ENCODE measurements around the gene SEMG1. TPM values are rescaled to one million over a fixed set of nuclear protein-coding genes. Genes with fewer than 3 reads are reported as not detected.

SEMG1 gene
- total and polyA plus RNA-seq, 9 donors, result not detected

GRCh38 chr20:45230631-45231030 is 23.8 kb downstream of the SEMG1 start:
- H3K27me3 ChIP-seq, result no peaks in the 10 kb centered on the region
- H3K27ac ChIP-seq, result no peak overlapping the region
- no peak for TF ChIP-seq POLR2A (IDR thresholded peaks at IDR 0.05)
- no peak for TF ChIP-seq CTCF (IDR thresholded peaks at IDR 0.05)
- no peak for TF ChIP-seq EP300 (IDR thresholded peaks at IDR 0.05)
- 61 to 68% (median 67%) methylated on average over 9 of the region's 9 CpGs for WGBS, 3 donors
- no peak overlapping the region for H3K4me3 ChIP-seq
- DNase-seq, result no peak
- intact Hi-C loops (cut with DNase I), result no loop called here
- H3K9me3 ChIP-seq, result peaks cover 0 to 5% of the 10 kb centered on the region in 2 donors
- H3K36me3 ChIP-seq, result no peaks in the 10 kb centered on the region
- no peaks in the 10 kb centered on the region for H3K4me1 ChIP-seq (ENCODE audit: insufficient read depth)

DNA sequence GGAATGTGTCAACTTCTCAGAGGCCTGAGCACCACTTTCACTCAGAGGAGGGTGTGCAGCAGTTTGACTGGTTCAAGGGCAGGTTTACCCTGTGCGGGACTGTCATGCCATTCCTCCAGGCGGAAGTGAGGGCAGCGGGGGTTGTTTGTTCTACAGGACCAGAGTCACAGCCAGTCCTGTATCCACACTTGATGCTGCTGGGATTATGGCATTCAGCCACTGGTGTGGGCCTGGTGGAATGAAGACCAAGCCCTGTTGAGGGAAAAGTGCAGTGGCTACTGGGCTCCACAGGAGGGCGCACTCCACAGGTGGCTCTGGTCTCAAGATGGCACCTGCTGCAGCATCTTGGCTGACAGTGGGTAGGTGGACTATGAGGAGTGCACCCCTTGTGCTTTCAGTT is 29.2 kb downstream of the SEMG1 start:
- Histone ChIP-seq H3K36me3 (no peaks in the 10 kb centered on the region), H3K27ac (no peak overlapping the region), H3K27me3 (no peaks in the 10 kb centered on the region), H3K4me1 (ENCODE audit: insufficient read depth) (no peaks in the 10 kb centered on the region), H3K4me3 (no peak overlapping the region), H3K9me3 (peaks cover 0 to 5% of the 10 kb centered on the region in 2 donors)
- 63 to 86% (median 80%) methylated on average over 4 of the region's 4 CpGs for WGBS, 3 donors
- no peak for TF ChIP-seq EP300 (IDR thresholded peaks at IDR 0.05)
- no peak for TF ChIP-seq CTCF (IDR thresholded peaks at IDR 0.05)
- TF ChIP-seq POLR2A (IDR thresholded peaks at IDR 0.05), result no peak
- intact Hi-C loops (cut with DNase I), result no loop called here
- no peak for DNase-seq

GRCh38 chr20:45238139-45238538 is 31.3 kb downstream of the SEMG1 start:
- H3K4me3 ChIP-seq, result no peak overlapping the region
- no peaks in the 10 kb centered on the region for H3K27me3 ChIP-seq
- H3K36me3 ChIP-seq, result no peaks in the 10 kb centered on the region
- H3K4me1 ChIP-seq (ENCODE audit: insufficient read depth), result no peaks in the 10 kb centered on the region
- H3K9me3 ChIP-seq, result peaks cover 0 to 5% of the 10 kb centered on the region in 2 donors
- intact Hi-C loops (cut with DNase I), result no loop called here
- no peak for TF ChIP-seq POLR2A (IDR thresholded peaks at IDR 0.05)
- no peak for TF ChIP-seq CTCF (IDR thresholded peaks at IDR 0.05)
- no peak for TF ChIP-seq EP300 (IDR thresholded peaks at IDR 0.05)
- no peak for DNase-seq
- no peak overlapping the region for H3K27ac ChIP-seq
- WGBS, 3 donors, result 81 to 87% (median 83%) methylated on average over 2 of the region's 2 CpGs

GRCh38 chr20:45246109-45246508 is 39.3 kb downstream of the SEMG1 start:
- Histone ChIP-seq H3K27me3 (no peaks in the 10 kb centered on the region), H3K4me1 (ENCODE audit: insufficient read depth) (no peaks in the 10 kb centered on the region), H3K27ac (no peak overlapping the region), H3K4me3 (no peak overlapping the region), H3K9me3 (no peaks in the 10 kb centered on the region), H3K36me3 (no peaks in the 10 kb centered on the region)
- TF ChIP-seq EP300 (IDR thresholded peaks at IDR 0.05), result no peak
- no peak for TF ChIP-seq POLR2A (IDR thresholded peaks at IDR 0.05)
- intact Hi-C loops (cut with DNase I), result no loop called here
- WGBS, 3 donors, result 51 to 60% (median 52%) methylated on average over 6 of the region's 6 CpGs
- no peak for DNase-seq

- TF ChIP-seq POLR2A (IDR thresholded peaks at IDR 0.05) (no peak), EP300 (IDR thresholded peaks at IDR 0.05) (no peak), CTCF (IDR thresholded peaks at IDR 0.05) (no peak)
- intact Hi-C loops (cut with DNase I), result no loop called here
- Histone ChIP-seq H3K4me3 (no peak overlapping the region), H3K27ac (no peak overlapping the region), H3K4me1 (ENCODE audit: insufficient read depth) (no peaks in the 10 kb centered on the region), H3K9me3 (no peaks in the 10 kb centered on the region), H3K27me3 (no peaks in the 10 kb centered on the region), H3K36me3 (no peaks in the 10 kb centered on the region)
- no peak for DNase-seq
- WGBS, 3 donors, result 5 to 15% (median 14%) methylated on average over 1 of the region's 1 CpG
Observed at GRCh38 chr20:45247865-45248264, 41.0 kb downstream of the SEMG1 start.
